NCI-H2196 (cell line): Measurements from ENCODE around the gene ENTPD2.
A peak's percentile ranks its signal among the peaks of the same experiment; 100 is the strongest.
"Not testable (repeated sequence)": the region's sequence is repeated elsewhere in the genome, so short reads cannot be mapped to it uniquely, and the experiment has no call there.

ENCODE experiments used
- DNase-seq: peaks from one replicate; lab custom pipeline; 2025; ENCODE audit not compliant: unreplicated experiment; lab: John Stamatoyannopoulos, UW

Gene ENTPD2

DNA sequence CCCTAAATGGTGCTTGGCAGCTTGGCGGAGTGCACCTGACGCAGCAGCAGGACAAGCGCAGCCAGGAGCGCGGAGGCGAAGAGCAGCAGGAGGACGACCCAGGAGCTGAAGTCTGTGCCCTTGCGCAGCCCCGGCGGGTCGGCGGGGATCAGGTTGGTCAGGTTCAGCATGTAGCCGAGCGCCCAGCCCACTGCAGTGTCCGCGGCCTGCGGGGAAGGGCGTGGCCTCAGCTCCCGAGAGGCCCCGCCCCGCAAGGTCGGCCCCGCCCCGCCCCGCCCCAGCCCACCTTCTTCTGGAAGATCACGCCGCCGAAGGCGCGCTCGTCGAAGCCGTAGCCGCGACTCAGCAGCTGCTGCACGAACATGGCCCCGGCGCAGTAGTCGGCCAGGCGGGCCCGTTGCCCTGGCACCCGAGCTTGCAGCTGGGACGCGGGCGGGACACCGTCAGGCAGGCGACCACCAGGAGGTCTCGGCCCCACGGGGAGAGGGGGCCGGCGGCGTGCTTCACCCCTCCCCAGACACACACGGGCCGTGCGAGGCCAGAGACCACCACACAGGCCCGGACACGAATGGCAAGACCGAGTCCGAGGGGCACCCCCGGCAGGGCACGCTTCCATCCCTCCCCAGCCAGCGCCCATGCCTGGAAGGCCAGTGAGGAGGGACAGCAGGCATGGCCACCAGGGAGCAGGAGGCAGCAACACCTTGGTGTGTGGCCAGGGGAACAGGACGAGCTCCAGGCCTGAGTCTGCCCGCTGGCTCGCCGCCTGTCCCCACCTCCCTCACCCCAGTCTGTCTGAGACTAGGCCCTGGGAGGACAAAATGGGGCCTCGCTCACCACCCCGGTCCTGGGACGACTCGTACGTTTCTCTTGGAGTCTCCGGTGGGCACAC is 5.0 kb downstream of the ENTPD2 start:
- no peak for DNase-seq

DNA sequence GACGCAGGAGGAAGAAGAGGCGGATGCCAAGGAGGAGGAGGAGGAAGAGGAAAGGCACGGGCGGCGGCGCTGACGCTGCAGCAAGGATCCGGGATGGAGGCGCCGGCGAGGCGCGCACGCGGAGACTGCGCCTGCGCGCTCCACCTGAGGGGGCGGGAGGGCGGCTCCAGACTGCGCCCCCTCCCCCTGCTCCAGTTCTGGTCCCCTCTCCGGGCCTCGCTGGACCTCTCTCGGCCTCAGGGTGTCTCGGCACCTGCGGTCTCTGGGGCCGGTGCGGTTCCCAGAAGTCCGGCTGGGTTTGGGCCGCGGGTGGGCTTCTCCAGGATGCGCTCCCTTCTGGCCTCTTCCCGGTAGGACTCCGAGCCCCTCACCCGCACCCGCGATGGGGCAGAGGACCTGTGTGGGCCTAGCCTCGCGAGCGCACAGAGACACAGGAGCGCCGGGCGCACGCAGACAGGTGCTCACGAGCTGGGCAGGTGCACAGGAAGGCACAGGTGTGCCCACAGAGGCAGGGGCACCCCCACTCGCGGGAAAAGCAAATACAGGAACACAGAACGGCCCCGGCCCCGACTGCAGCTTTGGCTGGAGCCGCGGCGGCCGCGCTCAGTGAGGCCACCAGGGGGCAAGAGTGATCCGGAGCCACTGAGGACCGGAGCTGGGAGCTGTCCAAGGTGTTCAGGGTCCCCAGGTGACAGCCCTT is 7.6 kb downstream of the ENTPD2 start, which contains the start of gene NPDC1:
NPDC1 (minus strand) TSS at position 90 of the 700 bp plus-strand sequence. CDS start 188 bp downstream, outside the sequence.
- peak; percentile 83 for DNase-seq

DNA sequence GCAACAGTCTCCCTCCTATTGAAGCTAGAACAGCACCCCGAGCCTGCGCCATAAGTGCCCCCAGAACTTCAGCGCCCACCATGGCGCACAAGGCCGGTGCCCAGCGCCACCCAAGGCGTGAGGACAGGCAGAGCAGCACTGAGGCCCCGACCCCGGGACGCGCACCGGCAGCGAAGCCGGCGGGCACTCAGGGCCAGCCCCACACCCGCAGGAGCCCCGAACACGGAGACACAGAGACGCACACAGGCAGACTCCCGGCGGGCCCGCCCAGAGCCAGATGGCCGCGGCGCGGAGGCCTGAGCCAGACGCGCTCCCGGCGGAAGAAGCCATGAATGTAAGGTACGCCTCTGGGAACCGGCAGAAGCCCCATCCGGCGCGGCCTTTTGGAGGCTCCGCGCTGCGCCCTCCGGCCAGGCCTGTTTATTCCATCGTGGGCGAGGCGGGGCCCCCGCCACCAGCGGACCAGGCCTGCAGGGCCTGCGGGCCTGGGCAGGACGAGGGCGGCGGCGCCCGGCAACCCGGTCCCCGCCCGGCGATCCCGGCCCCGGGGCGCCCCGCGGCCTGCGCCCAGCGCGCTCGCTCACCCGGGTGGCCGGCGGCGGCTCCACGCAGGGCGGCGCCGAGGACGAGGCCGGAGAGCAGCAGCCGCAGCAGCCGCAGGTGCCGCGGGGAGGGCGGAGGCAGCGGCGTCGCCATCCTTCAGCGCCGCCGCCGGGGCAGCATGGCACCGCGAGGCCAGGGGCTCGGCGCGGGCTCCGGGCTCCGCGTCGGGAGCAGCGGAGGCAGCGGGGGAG is 8.4 kb downstream of the ENTPD2 start:
- no peak for DNase-seq

DNA sequence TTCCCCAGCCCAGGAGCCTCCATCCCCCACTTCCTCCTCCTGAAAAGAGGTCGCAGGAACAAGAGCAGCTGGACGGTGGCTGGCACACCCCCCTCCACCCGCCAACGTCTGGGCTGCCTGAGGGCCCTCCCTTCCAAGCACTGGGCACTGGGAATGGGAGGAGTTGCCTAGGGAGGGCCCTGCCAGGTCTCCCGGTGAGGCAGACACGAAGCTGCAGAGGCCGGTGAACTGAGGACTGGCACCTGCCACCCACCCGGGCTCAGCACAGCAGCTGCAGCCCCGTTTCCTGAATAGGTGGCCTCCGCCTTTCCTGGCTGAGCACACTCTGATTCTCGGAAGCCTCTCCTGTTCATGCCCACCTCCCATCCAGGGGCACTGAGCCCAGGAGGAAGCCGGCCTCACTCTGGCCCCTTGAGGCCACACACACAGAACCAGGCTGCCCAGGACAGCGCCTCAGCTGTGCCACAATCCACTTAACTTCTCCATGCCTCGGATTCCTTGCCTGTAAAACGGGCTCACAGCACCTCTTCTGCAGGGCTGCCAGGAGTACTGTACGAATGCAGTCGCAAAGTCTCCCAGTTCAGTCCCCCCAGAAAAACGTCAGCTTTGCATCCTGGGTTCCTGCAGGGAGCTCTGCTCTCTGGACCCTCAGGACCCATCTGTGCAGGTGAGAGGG is 9.2 kb downstream of the ENTPD2 start:
- DNase-seq, result peak; percentile 83

DNA sequence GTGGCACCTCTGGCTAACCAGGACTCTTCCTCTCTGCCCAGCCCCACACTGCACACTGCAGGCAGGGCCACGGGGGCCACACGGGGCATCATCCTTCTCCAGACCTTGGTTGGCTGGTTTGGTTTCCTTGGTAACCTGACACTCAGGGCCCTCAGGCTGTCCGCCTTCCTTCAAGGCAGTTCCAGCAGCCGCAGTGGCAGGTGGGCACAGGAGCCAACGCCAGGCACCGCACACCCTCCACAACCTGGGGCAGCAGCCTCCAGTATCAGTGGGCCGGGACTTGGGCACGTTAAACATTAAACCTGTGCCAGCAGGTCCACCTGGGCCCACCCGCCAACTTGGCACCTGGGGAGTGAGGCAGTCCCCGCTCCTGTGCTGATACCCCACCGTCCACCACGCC is 9.8 kb downstream of the ENTPD2 start:
- peak; percentile 41 for DNase-seq

DNA sequence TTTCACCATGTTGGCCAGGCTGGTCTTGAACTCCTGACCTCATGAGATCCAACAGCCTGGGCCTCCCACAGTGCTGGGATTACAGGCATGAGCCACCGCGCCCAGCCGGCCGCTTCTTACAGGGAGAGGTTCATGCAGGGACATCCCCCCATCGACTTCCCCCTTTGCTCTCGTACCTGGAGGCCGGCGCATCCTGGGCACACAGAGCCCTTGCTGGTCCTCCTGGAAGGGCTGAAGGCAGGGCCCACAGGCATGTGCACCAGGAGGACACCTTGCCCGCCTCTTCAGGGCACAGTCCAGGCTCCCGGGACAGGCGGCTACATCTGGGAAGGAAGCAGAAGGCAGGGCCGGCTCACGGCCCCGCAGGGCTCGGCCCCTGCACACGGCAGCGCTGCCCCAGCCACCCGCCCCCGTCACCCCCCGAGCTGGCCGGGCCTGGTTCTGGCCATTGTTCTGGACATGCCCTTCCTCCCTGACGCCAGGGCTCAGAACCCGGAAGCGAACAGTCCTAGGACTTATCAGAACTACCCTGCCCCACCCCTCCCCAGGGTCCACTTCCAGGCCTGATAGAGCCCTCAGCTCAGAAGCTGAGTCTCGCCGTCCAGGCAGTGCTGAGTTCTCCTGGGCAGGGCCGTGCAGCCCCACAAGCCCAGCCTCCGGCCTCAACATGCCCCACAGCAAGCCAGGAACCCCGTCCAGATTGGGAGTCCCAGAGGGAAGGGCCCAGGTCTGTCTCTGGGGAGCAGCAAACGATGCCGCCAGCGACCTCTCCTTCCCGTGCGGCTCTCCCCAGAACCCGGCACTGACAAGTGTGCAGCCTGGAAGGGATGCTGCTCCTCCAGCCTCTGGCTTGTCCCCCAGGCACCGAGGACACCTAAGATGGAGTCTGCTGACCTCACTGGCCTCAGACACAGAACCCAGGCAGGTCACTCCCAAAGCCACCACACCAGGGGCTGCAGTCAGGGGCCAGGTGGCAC is 10.8 kb downstream of the ENTPD2 start:
- DNase-seq, result no peak

DNA sequence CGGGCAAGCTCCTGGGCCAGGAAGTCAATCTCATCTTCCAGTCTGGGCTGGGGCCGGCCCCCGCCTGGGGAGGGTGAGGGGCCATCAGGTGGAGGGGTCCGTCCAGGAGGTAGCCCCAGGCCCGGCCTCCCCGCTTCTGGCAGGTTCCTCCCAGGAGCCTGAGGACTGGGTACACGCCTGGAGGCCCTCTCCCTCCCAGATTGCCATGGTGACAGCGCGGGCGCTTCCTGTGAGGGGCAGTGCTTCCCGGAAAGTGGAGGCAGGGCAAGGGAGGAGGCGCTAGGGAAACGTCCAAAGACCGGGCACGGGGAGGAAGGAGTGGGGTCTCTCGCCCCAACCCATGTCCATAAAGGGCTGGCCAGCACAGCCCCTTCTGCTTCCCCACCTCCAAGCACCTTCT is 12.7 kb downstream of the ENTPD2 start:
- no peak for DNase-seq

DNA sequence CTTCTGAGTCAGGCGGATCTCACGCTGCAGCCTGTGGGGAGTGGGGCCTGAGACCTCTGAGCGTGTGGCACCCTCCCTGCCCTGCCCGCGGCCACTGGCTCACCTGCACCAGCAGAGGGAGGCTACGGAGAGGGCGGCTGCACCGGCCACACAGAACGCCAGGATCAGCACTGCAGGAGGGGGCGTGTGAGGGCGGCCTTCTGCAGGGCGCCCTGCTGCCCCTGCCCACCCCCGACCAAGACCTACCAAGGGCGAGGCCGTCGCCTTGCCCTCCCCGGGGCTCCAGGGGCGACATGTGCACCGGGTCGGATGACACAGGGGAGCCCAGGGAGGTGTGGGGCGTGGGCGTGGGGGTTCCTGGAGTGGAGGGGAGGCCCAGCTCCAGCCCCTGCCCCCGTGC is 13.3 kb downstream of the ENTPD2 start:
- no peak for DNase-seq

DNA sequence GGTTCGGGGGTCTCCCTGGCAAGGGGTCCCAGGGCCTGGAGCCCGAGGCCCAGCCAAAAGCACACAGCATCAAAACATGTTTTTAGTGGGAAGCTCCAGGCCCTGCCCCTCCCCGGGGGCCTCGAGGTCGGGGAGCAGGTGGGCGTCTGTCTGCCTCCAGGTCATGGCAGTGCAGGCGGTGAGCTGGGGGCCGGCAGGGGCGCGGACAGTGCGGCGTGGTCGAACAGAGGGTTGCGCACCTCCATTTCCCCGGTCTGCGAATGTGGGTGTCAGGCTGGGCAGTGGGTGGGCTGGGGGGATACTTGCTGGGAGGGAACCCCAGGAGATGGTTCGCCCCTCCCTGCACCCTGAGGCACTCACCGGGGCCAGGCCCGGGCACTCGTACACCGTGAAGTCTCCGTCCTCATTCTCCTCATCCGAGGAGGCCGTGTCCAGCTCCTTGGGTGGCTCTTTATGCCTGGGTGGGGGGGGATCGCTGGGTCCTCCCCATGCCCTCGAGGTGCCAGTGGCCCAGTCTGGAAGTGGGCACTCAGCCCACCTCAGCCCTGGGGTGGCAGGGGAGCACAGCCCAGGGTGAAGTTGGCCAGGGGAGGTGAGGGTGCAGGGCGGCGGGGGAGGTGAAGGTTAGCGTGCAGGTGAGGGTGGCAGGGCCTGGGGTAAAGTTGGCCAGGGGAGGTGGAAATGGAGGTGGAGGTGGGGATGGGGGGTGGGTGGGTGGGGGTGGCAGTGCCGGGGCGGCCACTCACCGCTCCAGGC is 14.1 kb downstream of the ENTPD2 start:
- no peak for DNase-seq

DNA sequence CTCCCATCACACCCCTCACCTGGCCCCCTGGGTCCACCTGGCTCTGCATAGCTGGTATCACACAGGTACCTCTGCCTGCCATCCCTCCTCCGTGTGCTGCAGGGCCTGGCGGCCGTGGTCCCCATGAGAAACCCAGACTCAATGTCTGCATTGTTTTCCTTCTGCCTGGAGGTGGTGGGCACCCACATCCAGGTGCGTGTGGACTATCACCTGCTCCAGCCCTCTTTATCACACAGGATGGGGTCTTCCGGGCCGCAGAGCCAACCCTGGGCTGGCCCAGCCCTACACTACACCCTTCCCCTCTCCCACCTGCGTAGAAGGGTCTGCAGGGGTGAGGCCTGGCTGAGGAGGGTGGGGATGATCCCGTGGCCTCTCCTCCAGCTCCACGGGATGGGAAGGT is 14.9 kb downstream of the ENTPD2 start:
- no peak for DNase-seq

DNA sequence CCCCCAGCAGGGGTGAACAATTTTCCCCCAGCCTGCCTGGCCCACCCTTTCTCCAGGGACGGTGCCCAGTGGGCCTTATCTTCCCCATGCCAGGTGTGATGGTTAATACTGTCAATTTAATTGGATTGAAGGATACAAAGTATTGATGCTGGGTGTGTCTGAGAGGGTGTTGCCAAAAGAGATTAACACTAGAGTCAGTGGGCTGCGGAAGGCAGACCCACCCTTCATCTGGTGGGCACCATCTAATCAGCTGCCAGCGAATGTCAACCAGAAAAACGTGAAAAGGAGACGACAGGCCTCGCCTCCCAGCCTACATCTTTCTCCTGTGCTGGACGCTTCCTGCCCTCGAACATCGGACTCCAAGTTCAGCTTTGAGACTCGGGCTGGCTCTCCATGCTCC is 16.4 kb downstream of the ENTPD2 start:
- DNase-seq, result no peak

DNA sequence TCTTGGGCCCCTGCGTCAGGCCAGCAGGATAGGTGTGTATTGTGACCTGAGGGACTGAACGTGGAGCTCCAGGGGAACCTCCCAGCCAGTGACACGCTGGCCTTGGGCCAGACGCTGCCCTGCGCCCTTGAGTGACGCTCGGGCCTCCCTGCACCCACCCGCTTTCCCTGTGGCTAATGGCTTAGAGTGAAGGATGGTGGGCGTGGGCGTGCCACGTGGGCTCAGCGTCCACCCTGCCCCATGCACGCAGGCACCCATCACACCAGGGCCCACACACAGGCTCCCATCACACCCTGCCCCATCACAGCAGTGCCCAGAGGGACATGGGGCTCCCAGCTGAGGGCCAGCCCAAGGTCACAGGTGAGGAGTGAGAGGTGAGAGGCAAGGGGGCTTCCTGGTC is 16.8 kb downstream of the ENTPD2 start:
- no peak for DNase-seq

DNA sequence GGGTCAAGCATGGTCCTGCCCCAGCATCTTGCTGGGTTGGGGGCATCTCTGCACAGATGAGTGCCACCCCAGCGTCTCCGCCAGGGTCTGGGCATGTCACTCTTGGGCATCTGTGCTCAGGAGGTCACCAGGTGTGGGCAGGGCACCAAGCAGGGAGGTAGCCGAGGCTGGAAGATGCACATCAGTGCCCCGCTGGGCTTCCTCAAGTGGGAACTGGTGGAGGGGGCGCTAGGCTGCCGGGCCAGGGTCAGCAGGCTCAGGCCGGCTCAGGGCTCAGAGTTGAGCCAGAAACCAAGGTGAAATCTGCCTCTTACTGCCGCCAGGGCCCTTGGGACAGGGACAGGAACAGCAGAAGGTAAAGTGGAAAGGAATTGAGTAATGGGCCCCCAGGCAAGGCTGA is 17.9 kb downstream of the ENTPD2 start:
- DNase-seq, result no peak

DNA sequence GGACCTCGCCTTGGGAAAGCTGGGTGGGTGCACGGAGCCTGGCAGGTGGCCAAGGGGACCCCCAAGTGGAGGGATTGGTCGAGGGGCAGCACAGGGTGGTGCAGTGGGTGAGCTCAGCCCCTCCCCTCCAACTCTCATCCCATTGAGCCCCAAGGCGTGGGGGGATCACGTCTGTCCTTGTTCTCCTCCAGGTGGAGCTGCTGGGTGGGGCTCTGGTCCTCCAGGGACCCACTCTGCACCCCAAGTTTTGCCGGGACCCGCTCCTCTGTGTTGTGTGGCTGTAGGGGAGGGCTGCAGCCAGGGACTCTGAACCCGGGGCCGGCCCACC is 18.4 kb downstream of the ENTPD2 start:
- no peak for DNase-seq

DNA sequence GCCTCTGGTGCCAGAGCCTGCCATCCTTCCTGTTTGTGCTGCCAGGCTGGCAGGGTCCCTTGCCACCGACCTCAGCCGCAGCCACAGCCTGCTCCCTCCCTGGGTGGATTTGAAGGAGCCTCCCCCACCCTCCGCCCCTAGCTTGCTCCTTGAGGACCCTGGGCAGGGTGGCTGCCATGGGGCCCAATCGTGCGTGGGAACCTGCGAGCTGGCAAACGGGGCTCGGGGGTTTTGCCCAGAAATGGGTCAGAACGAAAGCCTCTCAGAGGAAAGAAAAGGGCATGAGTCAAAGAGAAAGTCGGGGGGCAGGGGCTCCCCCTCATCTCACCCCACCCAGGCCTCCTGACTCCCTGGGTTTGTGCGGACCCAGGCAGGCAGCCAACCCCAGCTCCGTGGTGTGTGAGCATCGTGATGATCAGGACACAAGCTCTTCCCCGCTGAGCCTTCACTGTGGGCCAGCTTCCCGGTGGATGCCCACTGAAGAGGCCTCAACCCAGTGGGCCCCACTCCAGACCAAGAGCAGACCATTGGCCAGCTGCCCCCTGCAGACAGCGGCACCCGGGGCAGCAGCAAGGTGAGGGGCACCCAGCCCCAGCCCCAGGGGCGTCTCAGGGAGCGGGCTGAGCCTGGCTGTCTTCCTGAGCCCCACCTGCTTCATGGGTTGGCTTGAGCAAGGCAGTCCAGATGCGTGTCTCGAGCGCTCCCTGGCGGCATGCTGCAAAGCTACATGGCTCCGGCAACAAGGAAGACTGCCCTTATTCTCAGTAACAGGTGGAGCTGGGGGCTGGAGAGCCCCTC is 19.0 kb downstream of the ENTPD2 start:
- DNase-seq, result peak; percentile 89

DNA sequence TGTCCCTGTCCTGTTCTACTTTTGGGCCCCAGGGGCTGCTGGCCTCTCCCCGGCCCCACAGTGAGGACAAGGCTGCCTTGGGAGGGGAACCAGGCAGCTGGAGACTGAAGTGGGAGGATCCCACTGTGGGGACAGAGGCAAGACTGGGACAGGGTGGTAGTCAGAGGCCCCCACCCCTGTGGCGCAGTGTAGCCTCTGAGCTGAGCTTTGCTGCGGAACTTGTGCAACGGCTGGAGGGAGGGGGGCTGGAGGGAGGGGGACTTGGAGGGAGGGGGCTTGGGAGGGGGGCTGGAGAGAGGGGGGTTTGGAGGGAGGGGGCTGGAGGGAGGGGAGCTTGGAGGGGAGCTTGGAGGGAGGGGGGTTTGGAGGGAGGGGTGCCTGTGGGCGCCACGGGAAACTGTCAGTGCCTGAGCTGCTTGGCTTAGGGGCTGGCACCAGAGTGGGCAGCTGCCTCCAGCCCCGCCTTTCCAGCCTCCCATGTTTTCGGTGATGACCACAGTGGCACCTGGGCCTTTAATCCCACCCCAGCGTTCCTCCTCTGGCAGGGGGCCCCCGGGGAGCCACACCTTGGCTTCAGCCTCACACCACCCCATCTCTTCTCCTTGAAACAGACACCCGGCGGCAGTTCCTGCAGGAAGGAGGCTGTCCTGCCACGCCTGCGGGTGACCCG is 19.7 kb downstream of the ENTPD2 start:
- DNase-seq, result no peak

DNA sequence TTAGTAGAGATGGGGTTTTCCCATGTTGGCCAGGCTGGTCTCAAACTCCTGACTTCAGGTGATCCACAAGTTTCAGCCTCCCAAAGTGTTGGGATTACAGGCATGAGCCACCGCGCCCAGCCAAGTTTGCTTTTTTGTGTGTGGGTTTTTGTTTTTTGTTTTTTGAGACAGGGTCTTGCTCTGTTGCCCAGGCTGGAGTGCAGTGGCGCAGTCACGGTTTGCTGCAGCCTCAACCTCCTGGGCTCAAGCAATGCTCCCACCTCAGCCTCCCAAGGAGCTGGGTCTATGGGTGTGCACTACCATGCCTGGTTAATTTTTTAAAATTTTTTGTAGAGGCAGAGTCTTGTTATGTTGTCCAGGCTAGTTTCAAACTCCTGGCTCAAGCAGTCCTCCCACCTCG is 20.4 kb downstream of the ENTPD2 start:
- DNase-seq, result not testable (repeated sequence)

DNA sequence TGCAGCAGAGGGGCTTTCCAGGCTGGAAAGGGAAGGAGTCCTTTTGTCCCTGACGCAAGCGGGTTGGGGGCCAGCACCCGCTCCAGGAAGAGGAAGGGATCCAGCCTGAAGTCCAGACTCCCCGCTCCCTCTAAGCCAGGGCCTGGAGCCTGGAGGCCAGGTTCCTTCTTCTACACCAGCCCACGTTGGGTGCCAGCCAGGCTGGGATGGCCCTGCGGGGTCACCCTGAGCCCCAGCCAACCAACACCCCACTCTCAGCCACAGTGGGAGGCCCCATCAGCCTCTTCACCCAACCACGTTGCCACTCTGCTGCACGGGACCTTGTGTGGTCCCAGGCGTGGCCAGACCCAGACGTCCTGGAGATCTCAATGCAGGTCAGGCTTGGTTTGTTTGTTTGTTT is 21.0 kb downstream of the ENTPD2 start:
- no peak for DNase-seq
